Measurements from ENCODE around the gene RPIA.
"Not testable (repeated sequence)": the region's sequence is repeated elsewhere in the genome, so short reads cannot be mapped to it uniquely, and the experiment has no call there.

The RPIA gene

GRCh38 chr2:88691339-88692183 lies at the start of gene RPIA:
Gene RPIA (plus strand): TSS chr2:88691673. CDS start chr2:88691699, 26 bp downstream.
- DNase-seq (ENCODE audit: low spot score): peak; percentile 99

- DNase-seq (ENCODE audit: low spot score): no peak
Observed at GRCh38 chr2:88642278-88642677, 49.2 kb upstream of the RPIA start.

DNA sequence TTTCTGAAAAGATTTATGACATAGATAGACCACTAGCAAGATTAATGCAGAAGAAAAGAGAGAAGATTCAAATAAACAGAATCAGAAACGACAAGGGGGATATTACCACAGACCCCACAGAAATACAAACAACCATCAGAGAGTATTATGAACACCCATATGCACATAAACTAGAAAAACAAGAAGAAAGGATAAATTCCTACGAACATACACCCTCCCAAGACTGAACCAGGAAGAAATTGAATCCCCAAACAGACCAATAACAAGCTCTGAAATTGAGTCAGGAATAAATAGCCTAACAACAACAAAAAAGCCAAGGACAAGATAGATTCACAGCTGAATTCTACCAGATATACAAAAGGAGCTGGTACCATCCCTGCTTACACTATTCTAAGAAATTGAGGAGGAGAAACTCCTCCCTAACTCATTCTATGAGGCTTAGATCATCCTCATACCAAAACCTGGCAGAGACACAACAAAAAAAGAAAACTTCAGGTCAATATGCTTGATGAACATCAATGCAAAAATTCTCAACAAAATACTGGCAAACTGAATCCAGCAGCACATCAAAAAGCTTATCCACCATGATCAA lies 46.1 kb upstream of the RPIA start:
- DNase-seq (ENCODE audit: low spot score): not testable (repeated sequence)

- DNase-seq (ENCODE audit: low spot score): no peak
Observed at GRCh38 chr2:88651646-88652045, 39.8 kb upstream of the RPIA start.

GRCh38 chr2:88654714-88655113 lies 36.8 kb upstream of the RPIA start:
- no peak for DNase-seq (ENCODE audit: low spot score)

- no peak for DNase-seq (ENCODE audit: low spot score)
Observed at GRCh38 chr2:88656690-88657089, 34.8 kb upstream of the RPIA start.

GRCh38 chr2:88657131-88657530 lies 34.3 kb upstream of the RPIA start:
- no peak for DNase-seq (ENCODE audit: low spot score)

DNA sequence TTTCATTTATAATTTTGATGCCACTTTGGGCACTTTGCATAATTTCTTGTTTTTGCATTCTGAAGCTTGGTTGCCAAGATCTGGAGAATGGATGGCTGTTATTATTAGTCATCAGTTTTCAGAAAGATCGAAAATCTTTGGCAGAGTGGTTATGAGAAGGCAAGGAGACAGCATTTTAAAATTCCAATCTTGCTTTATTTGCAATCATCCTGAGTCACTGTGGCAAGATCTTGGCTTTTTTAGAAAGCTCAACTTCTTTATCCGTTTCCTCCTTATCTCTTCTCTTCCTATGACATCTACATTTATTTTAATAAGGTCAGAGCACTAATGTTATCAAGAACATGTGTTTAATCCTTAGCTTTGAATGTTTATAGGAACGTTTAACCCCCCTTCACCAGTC lies 33.1 kb upstream of the RPIA start:
- no peak for DNase-seq (ENCODE audit: low spot score)

- no peak for DNase-seq (ENCODE audit: low spot score)
Observed at GRCh38 chr2:88658881-88659537, 32.5 kb upstream of the RPIA start.

DNA sequence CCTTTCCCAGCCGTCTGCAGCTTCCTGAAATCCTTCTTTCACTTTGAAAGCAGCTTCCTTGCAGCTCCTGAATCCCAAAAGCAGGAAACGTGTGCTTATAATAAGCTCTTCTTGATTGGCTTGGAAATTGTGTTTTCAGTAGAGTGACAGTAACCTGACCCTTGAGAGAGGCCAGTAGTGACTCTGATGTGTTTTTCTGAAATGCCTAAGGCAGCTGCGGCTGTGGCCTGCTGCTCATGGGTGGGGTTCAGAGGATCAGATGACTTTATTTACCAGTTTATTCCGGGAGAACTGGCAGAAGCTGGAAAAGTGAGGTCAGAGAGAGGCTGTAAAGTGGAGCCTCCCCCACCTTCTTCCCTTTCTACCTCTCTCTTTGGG lies 31.9 kb upstream of the RPIA start:
- no peak for DNase-seq (ENCODE audit: low spot score)

DNA sequence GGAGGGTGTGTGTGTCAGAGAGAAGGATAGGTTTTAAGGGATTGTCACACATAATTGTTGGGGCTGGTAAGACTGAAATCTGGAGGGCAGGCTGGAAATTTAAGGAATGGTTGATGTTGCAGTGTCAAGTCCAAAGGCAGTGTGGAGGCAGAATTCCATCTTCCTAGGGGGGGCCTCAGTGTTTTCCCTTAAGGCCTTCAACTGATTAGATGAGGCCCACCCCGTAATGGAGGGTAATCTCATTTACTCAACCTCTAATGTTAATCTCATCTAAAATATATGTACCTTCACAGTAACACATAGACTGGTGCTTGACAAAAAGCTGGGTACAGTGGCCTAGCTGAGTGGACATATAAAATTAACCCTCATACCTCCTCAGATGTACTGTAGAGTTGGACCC lies 30.9 kb upstream of the RPIA start:
- DNase-seq (ENCODE audit: low spot score): no peak

DNA sequence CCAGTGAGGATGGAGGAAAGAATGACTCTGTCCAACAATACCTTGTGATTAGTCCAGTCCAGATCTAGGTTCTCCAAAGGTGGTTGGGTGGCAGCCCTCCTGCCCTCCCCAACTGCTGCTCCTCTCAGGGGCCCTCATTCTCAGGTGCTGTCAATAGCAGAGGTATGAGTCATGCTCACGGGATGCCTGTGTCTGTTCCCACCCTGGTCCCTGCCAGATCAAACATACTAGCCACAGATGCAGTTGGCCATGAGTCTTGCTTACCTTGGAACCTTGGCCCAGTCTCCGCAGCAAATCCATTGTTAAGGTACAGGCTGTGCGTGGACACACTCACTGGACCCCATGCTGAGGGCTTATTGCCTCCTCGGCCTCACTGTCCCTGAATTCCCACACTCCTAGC lies 24.9 kb upstream of the RPIA start:
- no peak for DNase-seq (ENCODE audit: low spot score)

DNA sequence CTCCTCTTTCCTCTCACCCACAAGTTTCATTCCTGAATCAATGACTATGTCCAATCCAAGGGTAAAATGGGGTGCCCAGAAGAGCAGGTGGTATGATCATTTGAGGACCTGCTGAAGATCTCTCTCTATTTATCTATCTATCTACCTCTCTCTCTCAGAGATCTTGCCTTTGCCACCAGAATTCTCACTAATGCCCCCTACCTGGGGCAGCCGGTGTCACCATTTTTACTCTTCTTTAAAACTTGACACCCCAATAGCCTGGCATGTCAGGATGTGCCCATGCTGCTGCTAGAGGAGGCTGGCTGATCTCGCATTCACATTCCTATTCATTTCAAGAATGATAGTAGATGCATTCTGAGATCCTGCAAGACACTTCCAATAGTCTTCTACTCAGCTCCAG lies 24.3 kb upstream of the RPIA start:
- DNase-seq (ENCODE audit: low spot score): no peak

GRCh38 chr2:88668862-88669261 lies 22.6 kb upstream of the RPIA start:
- no peak for DNase-seq (ENCODE audit: low spot score)

GRCh38 chr2:88669482-88670214 lies 21.8 kb upstream of the RPIA start:
- peak; percentile 31 for DNase-seq (ENCODE audit: low spot score)

GRCh38 chr2:88671786-88672427 lies 19.6 kb upstream of the RPIA start:
- peak; percentile 31 for DNase-seq (ENCODE audit: low spot score)

DNA sequence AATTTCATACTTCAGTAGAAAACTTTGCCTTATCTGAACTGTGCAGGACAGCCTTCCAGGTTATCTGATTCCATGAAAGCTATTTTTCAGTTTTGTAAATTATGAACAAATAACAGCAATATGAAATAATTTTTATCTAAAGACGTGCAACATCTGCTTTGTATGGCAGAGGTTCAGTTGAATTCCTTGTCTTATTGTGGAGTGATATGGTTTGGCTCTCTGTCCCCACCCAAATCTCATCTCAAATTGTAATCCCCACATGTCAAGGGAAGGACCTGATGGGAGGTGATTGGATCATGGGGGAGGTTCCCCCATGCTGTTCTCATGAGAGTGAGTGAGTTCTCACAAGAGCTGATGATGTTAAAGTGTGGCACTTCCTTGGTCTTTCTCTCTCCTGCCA lies 18.1 kb upstream of the RPIA start:
- no peak for DNase-seq (ENCODE audit: low spot score)

- no peak for DNase-seq (ENCODE audit: low spot score)
Observed at GRCh38 chr2:88680266-88680902, 11.1 kb upstream of the RPIA start.

DNA sequence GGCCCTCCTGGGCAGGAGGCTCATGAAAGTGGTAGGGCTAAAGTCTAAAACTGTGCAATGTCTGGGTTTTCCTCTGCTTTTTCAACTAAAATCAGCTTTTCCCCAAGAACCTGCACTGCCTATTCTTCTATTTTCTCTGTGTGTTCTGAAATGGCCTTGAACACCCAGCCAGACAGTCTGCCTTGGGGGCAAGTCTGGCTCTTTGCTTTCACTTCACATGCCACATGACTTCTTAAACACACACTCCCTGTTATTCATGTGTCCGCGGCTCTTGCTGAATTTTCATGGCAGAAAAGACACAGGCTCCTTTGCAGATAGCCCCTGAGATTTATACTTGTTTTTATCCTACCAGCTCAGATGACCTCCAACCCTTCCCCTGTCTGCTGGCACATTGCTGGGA lies 10.6 kb upstream of the RPIA start:
- DNase-seq (ENCODE audit: low spot score): no peak

- no peak for DNase-seq (ENCODE audit: low spot score)
Observed at GRCh38 chr2:88683160-88684021, 8.1 kb upstream of the RPIA start.

DNA sequence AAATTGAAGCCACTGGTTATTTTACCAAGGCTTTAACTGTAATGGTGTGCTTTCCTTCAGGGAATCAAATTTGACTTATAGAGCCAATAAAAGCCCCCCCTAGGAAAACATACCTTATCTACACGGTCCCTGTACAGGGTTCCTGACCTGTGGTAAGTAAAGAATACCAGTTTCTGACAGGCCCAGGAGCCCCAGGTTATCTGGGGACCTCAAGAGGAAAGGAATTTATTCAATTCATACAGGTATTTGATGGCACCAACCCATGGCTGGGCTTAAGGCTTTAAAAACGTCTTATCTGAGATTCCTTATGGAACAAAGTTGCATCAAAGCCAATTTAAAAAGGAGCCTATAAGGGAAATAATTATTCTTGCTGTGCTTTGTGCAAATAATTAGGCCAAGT lies 7.0 kb upstream of the RPIA start:
- DNase-seq (ENCODE audit: low spot score): no peak
